Ovary (tissue), 3 donors: ENCODE measurements around the gene CSNK1E.

Experiments
- POLR2A ChIP-seq: fragments of 450-650 bp; IDR thresholded peaks from one replicate; pipeline ENCODE4 v1.6.1; 2017; ENCODE audit warnings: antibody characterized with exemption, mild to moderate bottlenecking, moderate library complexity
- TF ChIP-seq, protein P1 (sequence below), 3 donors: fragments of 450-650 bp in 2 of 3; fragments of 200-600 bp in 1 of 3; IDR thresholded peaks; one replicate each; pipeline versions ENCODE4 v1.5.1 to v1.8.0; 2016 to 2022; ENCODE audit warnings: antibody characterized with exemption in 3 of 3, mild to moderate bottlenecking in 1 of 3
- donor health status: DM: no; HTN: no; CAD: no.

- TF ChIP-seq POLR2A = peak; percentile 25
- TF ChIP-seq, protein P1, sequence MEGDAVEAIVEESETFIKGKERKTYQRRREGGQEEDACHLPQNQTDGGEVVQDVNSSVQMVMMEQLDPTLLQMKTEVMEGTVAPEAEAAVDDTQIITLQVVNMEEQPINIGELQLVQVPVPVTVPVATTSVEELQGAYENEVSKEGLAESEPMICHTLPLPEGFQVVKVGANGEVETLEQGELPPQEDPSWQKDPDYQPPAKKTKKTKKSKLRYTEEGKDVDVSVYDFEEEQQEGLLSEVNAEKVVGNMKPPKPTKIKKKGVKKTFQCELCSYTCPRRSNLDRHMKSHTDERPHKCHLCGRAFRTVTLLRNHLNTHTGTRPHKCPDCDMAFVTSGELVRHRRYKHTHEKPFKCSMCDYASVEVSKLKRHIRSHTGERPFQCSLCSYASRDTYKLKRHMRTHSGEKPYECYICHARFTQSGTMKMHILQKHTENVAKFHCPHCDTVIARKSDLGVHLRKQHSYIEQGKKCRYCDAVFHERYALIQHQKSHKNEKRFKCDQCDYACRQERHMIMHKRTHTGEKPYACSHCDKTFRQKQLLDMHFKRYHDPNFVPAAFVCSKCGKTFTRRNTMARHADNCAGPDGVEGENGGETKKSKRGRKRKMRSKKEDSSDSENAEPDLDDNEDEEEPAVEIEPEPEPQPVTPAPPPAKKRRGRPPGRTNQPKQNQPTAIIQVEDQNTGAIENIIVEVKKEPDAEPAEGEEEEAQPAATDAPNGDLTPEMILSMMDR (IDR thresholded peaks at IDR 0.05) = no peak
Observed at GRCh38 chr22:38317122-38317994, at the start of gene CSNK1E.
